ENCODE measurements around the gene HNRNPF.
A peak's percentile ranks its signal among the peaks of the same experiment; 100 is the strongest.

HNRNPF gene

GRCh38 chr10:43392748-43393147 lies 16.2 kb downstream of the HNRNPF start:
- Histone ChIP-seq H3K4me2 (ENCODE audit: low read depth, low read length) (no peak overlapping the region), H2AFZ (ENCODE audit: low read length) (no peak overlapping the region), H3K27me3 (replicated peaks; ENCODE audit: insufficient read depth, low read length) (no peaks in the 10 kb centered on the region), H3K79me2 (ENCODE audit: low read length) (peaks cover 95% of the 10 kb centered on the region), H3K36me3 (replicated peaks; ENCODE audit: insufficient read depth, low read length) (peaks cover 40% of the 10 kb centered on the region), H3K9me3 (replicated peaks; ENCODE audit: insufficient read depth, low read length) (no peaks in the 10 kb centered on the region), H3K9me2 (replicated peaks; ENCODE audit: insufficient read depth, low read length) (no peaks in the 10 kb centered on the region), H3K9ac (ENCODE audit: low read length) (no peak overlapping the region), H3F3A (ENCODE audit: insufficient read depth, low read length) (peaks cover 74% of the 10 kb centered on the region), H4K20me1 (ENCODE audit: insufficient read depth, low read length) (peaks cover 67% of the 10 kb centered on the region), H3K4me3 (ENCODE audit: low read length) (no peak overlapping the region), H3K4me1 (ENCODE audit: low read length) (peaks cover 22% of the 10 kb centered on the region), H3K27ac (ENCODE audit: low read length) (no peak overlapping the region)
- DNase-seq, result no peak
- TF ChIP-seq CTCF (IDR thresholded peaks at IDR 0.05; ENCODE audit: low read length) (no peak), EZH2 (optimal IDR thresholded peaks at IDR 0.05; ENCODE audit: low read depth, low read length) (no peak), EZH2phosphoT487 (IDR thresholded peaks at IDR 0.05; ENCODE audit: low read length) (no peak)

- Histone ChIP-seq H3K27me3 (replicated peaks; ENCODE audit: insufficient read depth, low read length) (no peaks in the 10 kb centered on the region), H2AFZ (ENCODE audit: low read length) (no peak overlapping the region), H3K9me2 (replicated peaks; ENCODE audit: insufficient read depth, low read length) (no peaks in the 10 kb centered on the region), H4K20me1 (ENCODE audit: insufficient read depth, low read length) (peaks cover 80% of the 10 kb centered on the region), H3K4me1 (ENCODE audit: low read length) (peaks cover 22% of the 10 kb centered on the region), H3K4me2 (ENCODE audit: low read depth, low read length) (no peak overlapping the region), H3K9ac (ENCODE audit: low read length) (no peak overlapping the region), H3K36me3 (replicated peaks; ENCODE audit: insufficient read depth, low read length) (peaks cover 52% of the 10 kb centered on the region), H3K9me3 (replicated peaks; ENCODE audit: insufficient read depth, low read length) (no peaks in the 10 kb centered on the region), H3K27ac (ENCODE audit: low read length) (no peak overlapping the region), H3K4me3 (ENCODE audit: low read length) (no peak overlapping the region), H3F3A (ENCODE audit: insufficient read depth, low read length) (peaks cover 78% of the 10 kb centered on the region), H3K79me2 (ENCODE audit: low read length) (peaks cover 99% of the 10 kb centered on the region)
- DNase-seq, result no peak
- no peak for TF ChIP-seq CTCF (IDR thresholded peaks at IDR 0.05; ENCODE audit: low read length)
- no peak for TF ChIP-seq EZH2 (optimal IDR thresholded peaks at IDR 0.05; ENCODE audit: low read depth, low read length)
- TF ChIP-seq EZH2phosphoT487 (IDR thresholded peaks at IDR 0.05; ENCODE audit: low read length), result no peak
These were observed 17.5 kb downstream of the HNRNPF start for GRCh38 chr10:43391496-43391895.

GRCh38 chr10:43390759-43391158 lies 18.2 kb downstream of the HNRNPF start:
- H3K4me2 ChIP-seq (ENCODE audit: low read depth, low read length), result no peak overlapping the region
- no peaks in the 10 kb centered on the region for H3K9me2 ChIP-seq (replicated peaks; ENCODE audit: insufficient read depth, low read length)
- no peak overlapping the region for H3K9ac ChIP-seq (ENCODE audit: low read length)
- H3K36me3 ChIP-seq (replicated peaks; ENCODE audit: insufficient read depth, low read length), result peaks cover 59% of the 10 kb centered on the region
- H3K79me2 ChIP-seq (ENCODE audit: low read length), result peaks cover 96% of the 10 kb centered on the region
- no peak for DNase-seq
- TF ChIP-seq CTCF (IDR thresholded peaks at IDR 0.05; ENCODE audit: low read length), result peak; percentile 40
- no peak for TF ChIP-seq EZH2phosphoT487 (IDR thresholded peaks at IDR 0.05; ENCODE audit: low read length)
- TF ChIP-seq EZH2 (optimal IDR thresholded peaks at IDR 0.05; ENCODE audit: low read depth, low read length), result no peak
- peaks cover 77% of the 10 kb centered on the region for H3F3A ChIP-seq (ENCODE audit: insufficient read depth, low read length)
- peaks cover 85% of the 10 kb centered on the region for H4K20me1 ChIP-seq (ENCODE audit: insufficient read depth, low read length)
- H3K27me3 ChIP-seq (replicated peaks; ENCODE audit: insufficient read depth, low read length), result no peaks in the 10 kb centered on the region
- no peak overlapping the region for H3K27ac ChIP-seq (ENCODE audit: low read length)
- H3K4me3 ChIP-seq (ENCODE audit: low read length), result no peak overlapping the region
- peaks cover 22% of the 10 kb centered on the region for H3K4me1 ChIP-seq (ENCODE audit: low read length)
- H3K9me3 ChIP-seq (replicated peaks; ENCODE audit: insufficient read depth, low read length), result no peaks in the 10 kb centered on the region
- no peak overlapping the region for H2AFZ ChIP-seq (ENCODE audit: low read length)
